ENCODE results near the gene DSP.

DSP gene

GRCh38 chr6:7615611-7616383 is 74.3 kb downstream of the DSP start:
- Mint-ChIP-seq H3K9me3 (no peaks in the 10 kb centered on the region), H3K27ac (no peak overlapping the region), H3K4me3 (peak overlapping the region; percentile 16), H3K27me3 (peaks cover 4% of the 10 kb centered on the region), H3K36me3 (peaks cover 6% of the 10 kb centered on the region), H3K4me1 (peaks cover 9% of the 10 kb centered on the region)
- ATAC-seq (ENCODE audit: low read depth) (peak; percentile 49), DNase-seq (ENCODE audit: low spot score in 2 of 2) (peak; percentile 34 to 51)

DNA sequence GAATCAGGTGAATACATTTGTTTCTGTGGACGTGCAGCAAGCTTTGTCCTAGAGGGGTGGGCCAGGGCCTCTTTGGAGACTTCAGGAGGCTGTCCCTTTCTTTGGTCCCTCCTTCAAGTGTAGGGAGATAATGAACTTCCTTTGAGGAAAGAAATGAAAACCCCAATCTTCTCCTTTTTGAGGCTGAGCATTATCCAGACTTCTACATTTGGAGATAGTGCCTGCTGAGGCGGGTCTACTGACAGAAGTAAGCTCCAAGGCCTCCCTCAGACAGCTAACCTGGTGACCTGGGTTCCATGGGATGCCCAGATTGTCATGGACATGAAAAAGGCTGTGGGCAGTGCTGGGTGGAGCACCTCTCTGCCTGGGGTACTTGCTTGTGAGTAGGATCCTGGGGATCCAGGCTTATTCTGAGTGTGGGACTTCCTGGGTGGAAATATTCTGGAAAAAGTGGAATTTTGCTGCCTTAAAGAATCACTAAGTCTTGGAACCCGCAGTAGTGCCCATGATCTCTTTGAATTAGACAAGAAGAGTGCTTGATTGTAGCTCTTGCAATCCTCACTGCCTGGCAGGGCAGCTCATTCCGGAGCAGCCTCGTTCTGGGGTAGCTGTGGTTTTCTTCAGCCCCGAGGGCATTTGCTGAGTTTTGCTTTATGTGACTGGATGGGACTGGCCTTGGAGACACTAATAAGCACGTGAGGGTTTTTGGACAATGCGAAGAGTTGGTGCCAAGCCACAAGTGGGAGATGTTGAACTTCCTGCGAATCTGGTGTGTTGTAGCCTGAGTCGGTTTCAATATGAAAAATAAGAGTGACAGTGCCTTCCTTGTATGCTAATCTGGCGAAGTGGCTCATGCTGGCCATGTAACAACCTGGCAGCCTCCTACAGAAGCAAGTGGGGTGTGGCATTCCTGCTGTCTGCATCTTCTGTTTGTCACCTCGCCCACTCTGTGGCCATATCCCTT is 76.6 kb downstream of the DSP start:
- peaks cover 8% of the 10 kb centered on the region for H3K27me3 Mint-ChIP-seq
- no peak overlapping the region for H3K27ac Mint-ChIP-seq
- no peaks in the 10 kb centered on the region for H3K36me3 Mint-ChIP-seq
- ATAC-seq (ENCODE audit: low read depth) (no peak), DNase-seq (ENCODE audit: low spot score in 2 of 2) (no peak)
- peaks cover 9% of the 10 kb centered on the region for H3K4me1 Mint-ChIP-seq
- no peak overlapping the region for H3K4me3 Mint-ChIP-seq
- H3K9me3 Mint-ChIP-seq, result no peaks in the 10 kb centered on the region

GRCh38 chr6:7621761-7622160 is 80.3 kb downstream of the DSP start:
- Mint-ChIP-seq H3K36me3 (no peaks in the 10 kb centered on the region), H3K4me1 (peaks cover 3% of the 10 kb centered on the region), H3K27me3 (peaks cover 10% of the 10 kb centered on the region), H3K4me3 (no peak overlapping the region), H3K27ac (no peak overlapping the region), H3K9me3 (no peaks in the 10 kb centered on the region)
- DNase-seq (ENCODE audit: low spot score in 2 of 2) (no peak), ATAC-seq (ENCODE audit: low read depth) (no peak)

- H3K27me3 Mint-ChIP-seq, result peaks cover 11% of the 10 kb centered on the region
- no peak for DNase-seq (ENCODE audit: low spot score in 2 of 2)
- H3K4me1 Mint-ChIP-seq, result no peaks in the 10 kb centered on the region
- H3K9me3 Mint-ChIP-seq, result no peaks in the 10 kb centered on the region
- H3K27ac Mint-ChIP-seq, result no peak overlapping the region
- H3K36me3 Mint-ChIP-seq, result no peaks in the 10 kb centered on the region
- ATAC-seq (ENCODE audit: low read depth), result no peak
- H3K4me3 Mint-ChIP-seq, result no peak overlapping the region
These were observed 83.6 kb downstream of the DSP start for GRCh38 chr6:7624796-7625710.

DNA sequence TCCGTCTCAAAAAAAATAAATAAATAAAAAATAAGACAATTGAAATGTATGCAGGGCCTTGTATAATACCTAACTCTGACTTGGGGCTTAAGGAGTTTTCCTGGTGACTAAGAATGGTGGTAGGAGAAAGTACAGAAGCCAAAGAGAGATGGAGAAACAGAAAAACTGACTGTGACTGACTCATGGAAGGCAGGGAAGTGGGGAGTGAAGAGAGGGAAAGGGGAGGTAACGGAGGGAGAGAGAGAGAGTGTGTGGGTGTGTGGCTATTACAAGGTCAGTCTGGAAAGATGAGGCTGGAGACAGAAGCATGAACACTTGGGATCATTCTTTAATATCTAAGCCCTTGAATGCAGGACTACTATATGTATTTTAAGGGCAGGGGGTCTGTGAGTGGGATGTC is 87.0 kb downstream of the DSP start:
- no peaks in the 10 kb centered on the region for H3K36me3 Mint-ChIP-seq
- ATAC-seq (ENCODE audit: low read depth) (no peak), DNase-seq (ENCODE audit: low spot score in 2 of 2) (no peak)
- peaks cover 7% of the 10 kb centered on the region for H3K27me3 Mint-ChIP-seq
- H3K4me3 Mint-ChIP-seq, result no peak overlapping the region
- no peak overlapping the region for H3K27ac Mint-ChIP-seq
- H3K4me1 Mint-ChIP-seq, result no peaks in the 10 kb centered on the region
- H3K9me3 Mint-ChIP-seq, result no peaks in the 10 kb centered on the region

- H3K27ac Mint-ChIP-seq, result no peak overlapping the region
- H3K4me1 Mint-ChIP-seq, result no peaks in the 10 kb centered on the region
- peaks cover 6% of the 10 kb centered on the region for H3K27me3 Mint-ChIP-seq
- no peaks in the 10 kb centered on the region for H3K36me3 Mint-ChIP-seq
- H3K9me3 Mint-ChIP-seq, result no peaks in the 10 kb centered on the region
- H3K4me3 Mint-ChIP-seq, result no peak overlapping the region
- no peak for DNase-seq (ENCODE audit: low spot score in 2 of 2)
- ATAC-seq (ENCODE audit: low read depth), result no peak
These were observed 87.4 kb downstream of the DSP start for GRCh38 chr6:7628909-7629308.

DNA sequence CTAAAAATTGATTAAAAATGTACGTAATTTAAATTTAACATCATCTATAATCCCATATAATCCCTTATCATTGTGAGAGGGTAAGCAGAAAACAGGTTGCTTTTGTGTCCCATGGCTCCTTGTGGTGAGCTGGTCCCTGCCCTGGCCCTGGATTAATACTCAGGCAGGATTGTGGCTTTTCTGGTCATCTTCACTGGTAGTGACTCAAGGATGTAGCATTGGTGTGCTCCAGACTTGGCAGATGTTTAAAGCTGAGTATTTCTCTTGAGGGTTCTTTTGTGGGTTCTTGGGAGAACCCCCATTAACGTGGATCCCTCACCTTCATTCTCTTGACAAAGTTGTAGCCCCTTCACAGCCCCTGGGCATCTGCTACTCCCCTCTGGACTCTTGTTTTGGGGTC is 87.8 kb downstream of the DSP start:
- no peak for DNase-seq (ENCODE audit: low spot score in 2 of 2)
- H3K4me1 Mint-ChIP-seq, result no peaks in the 10 kb centered on the region
- H3K36me3 Mint-ChIP-seq, result no peaks in the 10 kb centered on the region
- no peak overlapping the region for H3K4me3 Mint-ChIP-seq
- no peak for ATAC-seq (ENCODE audit: low read depth)
- no peaks in the 10 kb centered on the region for H3K9me3 Mint-ChIP-seq
- peaks cover 6% of the 10 kb centered on the region for H3K27me3 Mint-ChIP-seq
- H3K27ac Mint-ChIP-seq, result no peak overlapping the region

GRCh38 chr6:7630792-7631191 is 89.3 kb downstream of the DSP start:
- no peaks in the 10 kb centered on the region for H3K4me1 Mint-ChIP-seq

GRCh38 chr6:7631466-7631865 is 90.0 kb downstream of the DSP start:
- DNase-seq (ENCODE audit: low spot score in 2 of 2) (no peak), ATAC-seq (ENCODE audit: low read depth) (no peak)
- Mint-ChIP-seq H3K27me3 (peaks cover 6% of the 10 kb centered on the region), H3K9me3 (no peaks in the 10 kb centered on the region), H3K36me3 (no peaks in the 10 kb centered on the region), H3K4me3 (no peak overlapping the region), H3K27ac (no peak overlapping the region), H3K4me1 (no peaks in the 10 kb centered on the region)

More at GRCh38 chr6:7630792-7631191, 89.3 kb downstream of the DSP start:
- no peak for DNase-seq (ENCODE audit: low spot score in 2 of 2)
- Mint-ChIP-seq H3K27ac (no peak overlapping the region), H3K36me3 (no peaks in the 10 kb centered on the region), H3K9me3 (no peaks in the 10 kb centered on the region), H3K27me3 (peaks cover 6% of the 10 kb centered on the region), H3K4me3 (no peak overlapping the region)
- ATAC-seq (ENCODE audit: low read depth), result no peak

- Mint-ChIP-seq H3K27ac (no peak overlapping the region), H3K4me1 (peaks cover 2% of the 10 kb centered on the region), H3K4me3 (no peak overlapping the region), H3K36me3 (no peaks in the 10 kb centered on the region), H3K9me3 (no peaks in the 10 kb centered on the region), H3K27me3 (peaks cover 6% of the 10 kb centered on the region)
- ATAC-seq (ENCODE audit: low read depth) (no peak), DNase-seq (ENCODE audit: low spot score in 2 of 2) (no peak)
These were observed 91.2 kb downstream of the DSP start for GRCh38 chr6:7632501-7633290.

GRCh38 chr6:7633361-7633760 is 91.9 kb downstream of the DSP start:
- no peaks in the 10 kb centered on the region for H3K36me3 Mint-ChIP-seq
- H3K9me3 Mint-ChIP-seq, result no peaks in the 10 kb centered on the region
- H3K4me1 Mint-ChIP-seq, result peaks cover 2% of the 10 kb centered on the region
- DNase-seq (ENCODE audit: low spot score in 2 of 2) (no peak), ATAC-seq (ENCODE audit: low read depth) (no peak)
- no peak overlapping the region for H3K4me3 Mint-ChIP-seq
- no peak overlapping the region for H3K27ac Mint-ChIP-seq
- peaks cover 4% of the 10 kb centered on the region for H3K27me3 Mint-ChIP-seq

DNA sequence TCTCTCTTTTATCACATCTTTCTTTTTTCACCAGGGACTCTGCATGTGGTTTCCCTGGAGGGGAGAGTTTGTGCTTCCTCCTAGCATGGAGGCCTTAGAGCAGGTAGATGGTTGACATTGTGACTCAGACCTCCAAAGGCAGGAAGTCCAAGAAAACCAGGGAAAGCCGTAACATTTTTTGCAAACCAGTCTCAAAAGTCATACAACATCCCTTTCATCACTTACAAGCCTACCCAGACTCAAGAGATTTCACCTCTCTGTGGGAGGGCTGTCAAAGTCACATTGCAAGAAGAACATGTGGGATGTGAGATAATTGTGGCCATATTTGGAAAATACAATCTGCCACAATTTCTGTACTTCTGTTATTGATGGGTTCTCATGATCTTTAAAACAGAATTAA is 94.7 kb downstream of the DSP start:
- peaks cover 2% of the 10 kb centered on the region for H3K4me1 Mint-ChIP-seq
- no peaks in the 10 kb centered on the region for H3K9me3 Mint-ChIP-seq
- no peak for DNase-seq (ENCODE audit: low spot score in 2 of 2)
- H3K27me3 Mint-ChIP-seq, result peaks cover 4% of the 10 kb centered on the region
- no peak for ATAC-seq (ENCODE audit: low read depth)
- no peak overlapping the region for H3K27ac Mint-ChIP-seq
- no peaks in the 10 kb centered on the region for H3K36me3 Mint-ChIP-seq
- no peak overlapping the region for H3K4me3 Mint-ChIP-seq

Measured in memory B cell (primary cell).